ENCODE data around the gene CPA1.
"Not testable (repeated sequence)": the region's sequence is repeated elsewhere in the genome, so short reads cannot be mapped to it uniquely, and the experiment has no call there.

The CPA1 gene

DNA sequence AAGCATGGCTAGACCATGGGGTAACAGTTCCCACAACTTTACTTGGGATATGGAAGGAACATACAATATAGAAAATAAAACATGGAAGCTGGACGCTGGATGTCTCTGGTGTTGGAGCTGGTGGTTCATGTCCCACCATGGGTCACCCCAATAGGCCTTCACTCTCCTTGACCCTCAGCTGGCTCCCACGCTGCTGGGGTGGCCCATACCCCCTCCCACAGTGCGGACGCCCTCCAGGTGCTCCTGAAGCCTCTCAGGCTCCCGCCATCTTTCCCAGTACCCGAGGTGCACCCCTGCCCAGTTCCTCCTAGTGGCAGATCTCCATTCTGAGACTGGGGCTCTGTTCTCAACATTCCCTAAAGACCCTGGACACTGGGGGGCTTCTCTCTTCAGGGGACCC lies 5.8 kb upstream of the CPA1 start:
- H3K4me1 ChIP-seq (ENCODE audit: insufficient read depth, low read length, severe bottlenecking) = peaks cover 42% of the 10 kb centered on the region
- no peaks in the 10 kb centered on the region for H4K20me1 ChIP-seq (ENCODE audit: insufficient read depth, low read length)
- H3K27me3 ChIP-seq (ENCODE audit: insufficient read depth, low read length) = no peaks in the 10 kb centered on the region
- H3K27ac ChIP-seq (ENCODE audit: low read depth, low read length, poor library complexity, severe bottlenecking) = no peak overlapping the region
- H3F3A ChIP-seq (ENCODE audit: insufficient read depth, low read length) = no peaks in the 10 kb centered on the region
- no peak overlapping the region for H3K9ac ChIP-seq (ENCODE audit: low read length)
- no peak overlapping the region for H2AFZ ChIP-seq (ENCODE audit: low read length)
- peaks cover 14% of the 10 kb centered on the region for H3K9me3 ChIP-seq (ENCODE audit: low read length)
- H3K36me3 ChIP-seq (ENCODE audit: insufficient read depth, low read length) = no peaks in the 10 kb centered on the region; the same call in 1 of the 2 replicates
- TF ChIP-seq EZH2 (IDR thresholded peaks at IDR 0.05; ENCODE audit: borderline replicate concordance, low read length) = no peak
- TF ChIP-seq, protein P1, sequence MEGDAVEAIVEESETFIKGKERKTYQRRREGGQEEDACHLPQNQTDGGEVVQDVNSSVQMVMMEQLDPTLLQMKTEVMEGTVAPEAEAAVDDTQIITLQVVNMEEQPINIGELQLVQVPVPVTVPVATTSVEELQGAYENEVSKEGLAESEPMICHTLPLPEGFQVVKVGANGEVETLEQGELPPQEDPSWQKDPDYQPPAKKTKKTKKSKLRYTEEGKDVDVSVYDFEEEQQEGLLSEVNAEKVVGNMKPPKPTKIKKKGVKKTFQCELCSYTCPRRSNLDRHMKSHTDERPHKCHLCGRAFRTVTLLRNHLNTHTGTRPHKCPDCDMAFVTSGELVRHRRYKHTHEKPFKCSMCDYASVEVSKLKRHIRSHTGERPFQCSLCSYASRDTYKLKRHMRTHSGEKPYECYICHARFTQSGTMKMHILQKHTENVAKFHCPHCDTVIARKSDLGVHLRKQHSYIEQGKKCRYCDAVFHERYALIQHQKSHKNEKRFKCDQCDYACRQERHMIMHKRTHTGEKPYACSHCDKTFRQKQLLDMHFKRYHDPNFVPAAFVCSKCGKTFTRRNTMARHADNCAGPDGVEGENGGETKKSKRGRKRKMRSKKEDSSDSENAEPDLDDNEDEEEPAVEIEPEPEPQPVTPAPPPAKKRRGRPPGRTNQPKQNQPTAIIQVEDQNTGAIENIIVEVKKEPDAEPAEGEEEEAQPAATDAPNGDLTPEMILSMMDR (IDR thresholded peaks at IDR 0.05; ENCODE audit: low read length) = no peak
- H3K4me2 ChIP-seq (ENCODE audit: low read length) = no peak overlapping the region
- no peak overlapping the region for H3K4me3 ChIP-seq (ENCODE audit: low read depth, low read length, poor library complexity, severe bottlenecking)
- H3K79me2 ChIP-seq (ENCODE audit: insufficient read depth, low read length) = no peaks in the 10 kb centered on the region
- H3K9me2 ChIP-seq (ENCODE audit: low read depth, low read length) = no peaks in the 10 kb centered on the region

DNA sequence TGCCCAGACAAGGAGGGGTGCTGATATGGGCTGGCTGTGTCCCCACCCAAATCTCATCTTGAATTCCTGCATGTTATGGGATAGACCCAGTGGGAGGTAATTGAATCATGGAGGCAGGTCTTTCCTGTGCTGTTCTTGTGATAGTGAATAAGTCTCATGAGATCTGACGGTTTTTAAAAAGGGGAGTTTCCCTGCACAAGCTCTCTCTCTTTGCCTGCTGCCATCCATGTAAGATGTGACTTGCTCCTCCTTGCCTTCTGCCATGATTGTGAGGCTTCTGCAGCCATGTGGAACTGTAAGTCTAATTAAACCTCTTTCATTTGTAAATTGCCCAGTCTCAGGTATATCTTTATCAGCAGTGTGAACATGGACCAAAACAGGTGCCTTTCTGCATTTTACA lies 3.8 kb upstream of the CPA1 start:
- H4K20me1 ChIP-seq (ENCODE audit: insufficient read depth, low read length); H3K27ac ChIP-seq (ENCODE audit: low read depth, low read length, poor library complexity, severe bottlenecking); H3K9me2 ChIP-seq (ENCODE audit: low read depth, low read length); H3K27me3 ChIP-seq (ENCODE audit: insufficient read depth, low read length); H3K9ac ChIP-seq (ENCODE audit: low read length); H3K4me3 ChIP-seq (ENCODE audit: low read depth, low read length, poor library complexity, severe bottlenecking); H2AFZ ChIP-seq (ENCODE audit: low read length); H3K36me3 ChIP-seq (ENCODE audit: insufficient read depth, low read length); H3K4me2 ChIP-seq (ENCODE audit: low read length); H3F3A ChIP-seq (ENCODE audit: insufficient read depth, low read length); H3K79me2 ChIP-seq (ENCODE audit: insufficient read depth, low read length): not testable (repeated sequence)
- H3K4me1 ChIP-seq (ENCODE audit: insufficient read depth, low read length, severe bottlenecking) = peaks cover 22% of the 10 kb centered on the region
- peaks cover 14% of the 10 kb centered on the region for H3K9me3 ChIP-seq (ENCODE audit: low read length)

DNA sequence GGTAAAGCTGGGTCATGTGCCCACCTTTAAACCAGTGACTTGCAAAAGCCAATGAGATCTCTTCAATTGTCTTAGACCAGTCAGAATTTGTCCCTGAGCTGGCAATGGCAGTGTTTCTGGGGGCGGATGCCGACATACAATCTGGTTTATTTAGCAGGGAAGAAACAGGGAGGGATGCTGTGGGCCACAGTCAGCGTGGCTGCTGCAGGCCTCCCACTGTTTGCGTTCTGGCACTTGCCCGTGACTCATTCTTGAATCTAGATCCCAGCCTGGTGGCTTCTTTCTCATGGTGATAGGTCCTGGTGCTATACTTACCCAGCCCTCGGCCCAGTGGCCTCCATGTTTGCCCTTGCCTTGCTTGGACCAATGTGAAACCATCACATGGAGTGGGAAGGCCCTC lies 3.1 kb upstream of the CPA1 start:
- TF ChIP-seq EZH2 (IDR thresholded peaks at IDR 0.05; ENCODE audit: borderline replicate concordance, low read length) = no peak
- TF ChIP-seq, protein P1 (IDR thresholded peaks at IDR 0.05; ENCODE audit: low read length) = no peak
- H2AFZ ChIP-seq (ENCODE audit: low read length) = no peak overlapping the region
- no peaks in the 10 kb centered on the region for H3K9me2 ChIP-seq (ENCODE audit: low read depth, low read length)
- no peaks in the 10 kb centered on the region for H3K79me2 ChIP-seq (ENCODE audit: insufficient read depth, low read length)
- H3K27me3 ChIP-seq (ENCODE audit: insufficient read depth, low read length) = 0 out of 2 replicates have a peak, but pooled peaks cover 2% of the 10 kb centered on the region
- H3K9ac ChIP-seq (ENCODE audit: low read length) = no peak overlapping the region
- no peaks in the 10 kb centered on the region for H3F3A ChIP-seq (ENCODE audit: insufficient read depth, low read length)
- no peak overlapping the region for H3K4me2 ChIP-seq (ENCODE audit: low read length)
- H3K4me3 ChIP-seq (ENCODE audit: low read depth, low read length, poor library complexity, severe bottlenecking) = no peak overlapping the region
- H4K20me1 ChIP-seq (ENCODE audit: insufficient read depth, low read length) = no peaks in the 10 kb centered on the region
- no peaks in the 10 kb centered on the region; the same call in 1 of the 2 replicates for H3K36me3 ChIP-seq (ENCODE audit: insufficient read depth, low read length)
- no peak overlapping the region for H3K27ac ChIP-seq (ENCODE audit: low read depth, low read length, poor library complexity, severe bottlenecking)
- peaks cover 17% of the 10 kb centered on the region for H3K4me1 ChIP-seq (ENCODE audit: insufficient read depth, low read length, severe bottlenecking)
- H3K9me3 ChIP-seq (ENCODE audit: low read length) = peaks cover 14% of the 10 kb centered on the region

DNA sequence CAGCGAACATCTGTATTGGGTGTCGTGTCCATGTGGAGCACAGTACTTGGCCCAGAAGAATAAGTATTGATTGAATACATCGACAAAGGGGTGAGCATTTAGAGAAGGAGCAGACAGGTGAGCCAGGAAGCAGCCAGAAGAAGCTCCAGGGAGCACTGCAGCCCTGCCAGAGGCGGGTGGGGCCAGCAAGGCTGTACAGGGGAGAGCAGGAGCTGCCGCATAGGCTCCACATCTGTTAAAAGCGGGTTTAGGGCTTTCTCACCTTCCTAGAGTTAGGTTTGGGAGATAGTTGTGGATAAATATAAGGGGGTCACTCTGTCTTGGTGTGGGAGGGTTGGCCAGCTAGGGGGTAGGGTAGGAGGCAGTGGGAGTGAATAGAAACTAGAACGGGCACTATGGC lies 1.3 kb upstream of the CPA1 start:
- TF ChIP-seq EZH2 (IDR thresholded peaks at IDR 0.05; ENCODE audit: borderline replicate concordance, low read length) = no peak
- TF ChIP-seq, protein P1 (IDR thresholded peaks at IDR 0.05; ENCODE audit: low read length) = no peak
- Histone ChIP-seq H2AFZ (ENCODE audit: low read length) (no peak overlapping the region), H3K4me2 (ENCODE audit: low read length) (no peak overlapping the region), H3K9me2 (ENCODE audit: low read depth, low read length) (no peaks in the 10 kb centered on the region), H4K20me1 (ENCODE audit: insufficient read depth, low read length) (no peaks in the 10 kb centered on the region), H3K36me3 (ENCODE audit: insufficient read depth, low read length) (no peaks in the 10 kb centered on the region; the same call in 1 of the 2 replicates), H3K9ac (ENCODE audit: low read length) (no peak overlapping the region), H3K4me1 (ENCODE audit: insufficient read depth, low read length, severe bottlenecking) (no peaks in the 10 kb centered on the region), H3K79me2 (ENCODE audit: insufficient read depth, low read length) (no peaks in the 10 kb centered on the region), H3K27me3 (ENCODE audit: insufficient read depth, low read length) (0 out of 2 replicates have a peak, but pooled peaks cover 2% of the 10 kb centered on the region), H3K4me3 (ENCODE audit: low read depth, low read length, poor library complexity, severe bottlenecking) (no peak overlapping the region), H3F3A (ENCODE audit: insufficient read depth, low read length) (no peaks in the 10 kb centered on the region), H3K27ac (ENCODE audit: low read depth, low read length, poor library complexity, severe bottlenecking) (no peak overlapping the region), H3K9me3 (ENCODE audit: low read length) (peaks cover 14% of the 10 kb centered on the region)
